SK-N-SH (cell line): ENCODE data around the gene MEX3D. TPM values are rescaled to one million over a fixed set of nuclear protein-coding genes. Genes with fewer than 3 reads are reported as not detected.
A peak's percentile ranks its signal among the peaks of the same experiment; 100 is the strongest.
"Not testable (repeated sequence)": the region's sequence is repeated elsewhere in the genome, so short reads cannot be mapped to it uniquely, and the experiment has no call there.

Experiments used
- CTCF ChIA-PET: fragments of 300-600, 350-600 bp; formaldehyde crosslinking; extraction: SDS; loops from one replicate; lab custom pipeline; 2021; lab: Yijun Ruan, JAX
- POLR2A ChIA-PET: fragments of 350-600 bp; sonication (Branson Sonifier 250); formaldehyde crosslinking; extraction: SDS; loops from one replicate; lab custom pipeline; 2020; ENCODE audit warnings: antibody characterized with exemption, inconsistent platforms; lab: Yijun Ruan, JAX
- DNase-seq: peaks from one replicate; pipeline ENCODE4 v3.0.0; 2012
- H2AFZ ChIP-seq: fragments of 200-600 bp; sonication (generic); 2 replicates; pipeline ENCODE4 v1.8.1; 2016; ENCODE audit warnings: antibody characterized with exemption, mild to moderate bottlenecking, low read depth
- H3F3A ChIP-seq: fragments of 200-600 bp; sonication (generic); replicated peaks from 2 replicates; pipeline ENCODE3; 2016; ENCODE audit warnings: antibody characterized with exemption, mild to moderate bottlenecking; ENCODE audit not compliant: insufficient read depth
- H3K27ac ChIP-seq, 2 experiments: fragments of 200-500 bp in 1 of 2; fragments of 200-600 bp in 1 of 2; sonication (Bioruptor generic) in 1 of 2; sonication (generic), shearing (Covaris generic) in 1 of 2; 2 replicates each; pipeline versions ENCODE4 v1.5.1 to v1.6.1; 2014 to 2016; ENCODE audit warnings: low read depth in 2 of 2, inconsistent platforms in 1 of 2, low read length in 1 of 2, mild to moderate bottlenecking in 1 of 2, mixed read lengths in 1 of 2
- H3K27me3 ChIP-seq: fragments of 200-600 bp; sonication (generic), shearing (Covaris generic); 2 replicates; pipeline ENCODE4 v1.6.1; 2016; ENCODE audit warnings: mixed run types; ENCODE audit not compliant: insufficient read depth
- H3K36me3 ChIP-seq, 2 experiments: fragments of 200-500 bp in 1 of 2; fragments of 200-600 bp in 1 of 2; sonication (Bioruptor generic) in 1 of 2; sonication (generic) in 1 of 2; replicated peaks in 1 of 2; 2 replicates each; pipeline versions ENCODE3 to v1.5.1; 2014 to 2016; ENCODE audit warnings: low read length in 1 of 2, mild to moderate bottlenecking in 1 of 2; ENCODE audit not compliant: insufficient read depth in 2 of 2, control insufficient read depth in 1 of 2
- H3K4me1 ChIP-seq, 2 experiments: fragments of 200-500 bp in 1 of 2; fragments of 200-600 bp in 1 of 2; sonication (Bioruptor generic) in 1 of 2; sonication (generic), shearing (Covaris generic) in 1 of 2; 2 replicates each; pipeline versions ENCODE4 v1.5.1 to v1.6.1; 2014 to 2016; ENCODE audit warnings: low read depth in 1 of 2, low read length in 1 of 2, mixed run types in 1 of 2; ENCODE audit not compliant: insufficient read depth in 2 of 2, control insufficient read depth in 1 of 2
- H3K4me2 ChIP-seq: fragments of 200-600 bp; sonication (generic), shearing (Covaris generic); 2 replicates; pipeline ENCODE4 v1.6.1; 2017; ENCODE audit warnings: mixed run types
- H3K4me3 ChIP-seq, 2 experiments: fragments of 200-500 bp in 1 of 2; fragments of 200-600 bp in 1 of 2; sonication (Bioruptor generic) in 1 of 2; sonication (generic), shearing (Covaris generic) in 1 of 2; 2 replicates each; pipeline versions ENCODE4 v1.5.1 to v1.8.1; 2014 to 2016; ENCODE audit warnings: low read depth in 2 of 2, inconsistent platforms in 1 of 2, low read length in 1 of 2, mild to moderate bottlenecking in 1 of 2, mixed read lengths in 1 of 2, moderate library complexity in 1 of 2
- H3K79me2 ChIP-seq: fragments of 200-600 bp; sonication (generic); 2 replicates; pipeline ENCODE4 v1.8.1; 2017; ENCODE audit warnings: mild to moderate bottlenecking; ENCODE audit not compliant: insufficient read depth
- H3K9ac ChIP-seq: fragments of 200-600 bp; sonication (generic); 2 replicates; pipeline ENCODE4 v1.6.1; 2017; ENCODE audit warnings: mixed run types
- H3K9me2 ChIP-seq: fragments of 200-600 bp; sonication (generic); 2 replicates; pipeline ENCODE4 v1.6.1; 2017; ENCODE audit warnings: mixed run types
- H3K9me3 ChIP-seq: fragments of 200-600 bp; sonication (generic); 2 replicates; pipeline ENCODE4 v1.6.1; 2017; ENCODE audit warnings: mixed run types, mild to moderate bottlenecking, moderate library complexity
- H4K20me1 ChIP-seq: fragments of 200-600 bp; sonication (generic); 2 replicates; pipeline ENCODE4 v1.6.1; 2017; ENCODE audit warnings: mild to moderate bottlenecking, mixed run types; ENCODE audit not compliant: insufficient read depth
- CTCF ChIP-seq: fragments of 200-600 bp; sonication (generic); IDR thresholded peaks from 2 replicates; pipeline ENCODE4 v1.6.1; 2017; ENCODE audit warnings: antibody characterized with exemption, mild to moderate bottlenecking, moderate library complexity
- ELF1 ChIP-seq: IDR thresholded peaks from 2 replicates; pipeline ENCODE4 v1.4.0; 2012
- GATA2 ChIP-seq: sonication (generic); formaldehyde crosslinking; IDR thresholded peaks from 2 replicates; pipeline ENCODE4 v1.5.0; 2020; ENCODE audit warnings: mild to moderate bottlenecking, missing genetic modification reagents
- JUND ChIP-seq: IDR thresholded peaks from 2 replicates; pipeline ENCODE4 v1.4.0; 2012
- MAX ChIP-seq: IDR thresholded peaks from 2 replicates; pipeline ENCODE4 v1.4.0; 2012; ENCODE audit warnings: low read depth
- MEF2A ChIP-seq: IDR thresholded peaks from 2 replicates; pipeline ENCODE4 v1.4.0; 2012; ENCODE audit warnings: low read depth, borderline replicate concordance
- MXI1 ChIP-seq: IDR thresholded peaks from 2 replicates; pipeline ENCODE4 v1.6.1; 2012; ENCODE audit warnings: mild to moderate bottlenecking, low read depth, low read length, improper control_type of control experiment
- POLR2AphosphoS5 ChIP-seq: IDR thresholded peaks from 2 replicates; pipeline ENCODE4 v1.6.1; 2012; ENCODE audit warnings: low read depth, low read length
- RCOR1 ChIP-seq: fragments of 150-350 bp; IDR thresholded peaks from 2 replicates; pipeline ENCODE4 v1.6.1; 2017; ENCODE audit warnings: antibody characterized with exemption, low read length
- RFX5 ChIP-seq: IDR thresholded peaks from 2 replicates; pipeline ENCODE4 v1.6.1; 2012; ENCODE audit warnings: mild to moderate bottlenecking, improper control_type of control experiment, low read length
- RXRA ChIP-seq: IDR thresholded peaks from 2 replicates; pipeline ENCODE4 v1.4.0; 2012; ENCODE audit warnings: low read depth, mild to moderate bottlenecking, borderline replicate concordance
- TEAD4 ChIP-seq: IDR thresholded peaks from 2 replicates; pipeline ENCODE4 v1.4.0; 2012; ENCODE audit warnings: mild to moderate bottlenecking, borderline replicate concordance; ENCODE audit not compliant: insufficient read depth
- WGBS: methylation state at CpG from one replicate; pipeline ENCODE4 v1.1.6; 2017; ENCODE audit warnings: low lambda C conversion rate; 5-methylcytosine and 5-hydroxymethylcytosine counted together
- polyA plus RNA-seq, 3 experiments: library from polyadenylated mRNA; depleted of rRNA; stranded (reverse); fragments of >200 nt; gene quantifications; 2 replicates each; pipeline ENCODE4 v1.2.3, GENCODE V29; 2012

Gene MEX3D
- polyA plus RNA-seq, 1 of the 3 experiments (the other 2 are of a cell fraction), result 14.9 TPM

GRCh38 chr19:1549332-1549945 lies 18.7 kb downstream of the MEX3D start (continued):
- no peak for TF ChIP-seq MAX
- no peak for TF ChIP-seq RFX5
- TF ChIP-seq ELF1, result no peak
- TF ChIP-seq GATA2 (CRISPR knock-in tag), result no peak
- TF ChIP-seq MXI1, result no peak
- TF ChIP-seq RCOR1, result no peak
- no peak for TF ChIP-seq RXRA
- TF ChIP-seq JUND, result no peak

GRCh38 chr19:1540365-1540925 lies 27.7 kb downstream of the MEX3D start:
- no peak for TF ChIP-seq MEF2A
- Histone ChIP-seq H3K9me2 (no peaks in the 10 kb centered on the region), H3K27me3 (no peaks in the 10 kb centered on the region), H3K36me3 (no peaks in the 10 kb centered on the region), H3K4me3 (no peak overlapping the region), H4K20me1 (no peaks in the 10 kb centered on the region), H3F3A (no peaks in the 10 kb centered on the region), H3K4me1 (peaks cover 0 to 5% of the 10 kb centered on the region in 2 experiments; a peak in 1 of 4 replicates), H3K9ac (no peak overlapping the region), H2AFZ (no peak overlapping the region), H3K9me3 (no peaks in the 10 kb centered on the region), H3K27ac (no peak overlapping the region), H3K4me2 (no peak overlapping the region), H3K79me2 (no peaks in the 10 kb centered on the region)
- ChIA-PET CTCF (no interaction called here), POLR2A (no interaction called here)
- no peak for DNase-seq
- WGBS, result 75% methylated on average over 17 of the region's 17 CpGs

- H3F3A ChIP-seq, H3K4me2 ChIP-seq, CTCF ChIA-PET, H4K20me1 ChIP-seq, H3K79me2 ChIP-seq, H3K9me3 ChIP-seq, H3K4me3 ChIP-seq, DNase-seq, H3K27ac ChIP-seq, H2AFZ ChIP-seq, H3K4me1 ChIP-seq, POLR2A ChIA-PET, H3K36me3 ChIP-seq, H3K9me2 ChIP-seq, H3K9ac ChIP-seq, H3K27me3 ChIP-seq: not testable (repeated sequence)
- 91% methylated on average over 11 of the region's 11 CpGs for WGBS
Observed at GRCh38 chr19:1539749-1540148, 28.4 kb downstream of the MEX3D start.

GRCh38 chr19:1538978-1539377 lies 29.1 kb downstream of the MEX3D start:
- Histone ChIP-seq H3K36me3 (no peaks in the 10 kb centered on the region), H2AFZ (no peak overlapping the region), H3F3A (no peaks in the 10 kb centered on the region), H3K9me3 (no peaks in the 10 kb centered on the region), H3K4me3 (no peak overlapping the region), H3K4me1 (peaks cover 0 to 5% of the 10 kb centered on the region in 2 experiments; a peak in 1 of 4 replicates), H3K9me2 (no peaks in the 10 kb centered on the region), H4K20me1 (no peaks in the 10 kb centered on the region), H3K27me3 (no peaks in the 10 kb centered on the region), H3K27ac (no peak overlapping the region), H3K79me2 (no peaks in the 10 kb centered on the region), H3K4me2 (peak overlapping the region; percentile 64), H3K9ac (no peak overlapping the region)
- DNase-seq, result no peak
- TF ChIP-seq POLR2AphosphoS5, result no peak
- no peak for TF ChIP-seq CTCF
- no peak for TF ChIP-seq TEAD4
- POLR2A ChIA-PET, result no interaction called here
- 13% methylated on average over 13 of the region's 15 CpGs for WGBS
- CTCF ChIA-PET, result no interaction called here

GRCh38 chr19:1535699-1536098 lies 32.4 kb downstream of the MEX3D start:
- H2AFZ ChIP-seq, H3K9ac ChIP-seq, H3K4me1 ChIP-seq, H3K27me3 ChIP-seq, DNase-seq, H3K4me3 ChIP-seq, H3F3A ChIP-seq, H3K27ac ChIP-seq, H3K4me2 ChIP-seq, H4K20me1 ChIP-seq, H3K9me2 ChIP-seq, H3K36me3 ChIP-seq, POLR2A ChIA-PET, H3K9me3 ChIP-seq, H3K79me2 ChIP-seq: not testable (repeated sequence)
- CTCF ChIA-PET, result interaction anchor here (7.1 kb wide), 1 partner anchor 10 kb away, joined by 41 read pairs; no protein-coding TSS in a partner anchor
- 73% methylated on average over 6 of the region's 7 CpGs for WGBS
